Measurements from ENCODE around the gene LASP1NB.
"Not testable (repeated sequence)": the region's sequence is repeated elsewhere in the genome, so short reads cannot be mapped to it uniquely, and the experiment has no call there.

LASP1NB gene

DNA sequence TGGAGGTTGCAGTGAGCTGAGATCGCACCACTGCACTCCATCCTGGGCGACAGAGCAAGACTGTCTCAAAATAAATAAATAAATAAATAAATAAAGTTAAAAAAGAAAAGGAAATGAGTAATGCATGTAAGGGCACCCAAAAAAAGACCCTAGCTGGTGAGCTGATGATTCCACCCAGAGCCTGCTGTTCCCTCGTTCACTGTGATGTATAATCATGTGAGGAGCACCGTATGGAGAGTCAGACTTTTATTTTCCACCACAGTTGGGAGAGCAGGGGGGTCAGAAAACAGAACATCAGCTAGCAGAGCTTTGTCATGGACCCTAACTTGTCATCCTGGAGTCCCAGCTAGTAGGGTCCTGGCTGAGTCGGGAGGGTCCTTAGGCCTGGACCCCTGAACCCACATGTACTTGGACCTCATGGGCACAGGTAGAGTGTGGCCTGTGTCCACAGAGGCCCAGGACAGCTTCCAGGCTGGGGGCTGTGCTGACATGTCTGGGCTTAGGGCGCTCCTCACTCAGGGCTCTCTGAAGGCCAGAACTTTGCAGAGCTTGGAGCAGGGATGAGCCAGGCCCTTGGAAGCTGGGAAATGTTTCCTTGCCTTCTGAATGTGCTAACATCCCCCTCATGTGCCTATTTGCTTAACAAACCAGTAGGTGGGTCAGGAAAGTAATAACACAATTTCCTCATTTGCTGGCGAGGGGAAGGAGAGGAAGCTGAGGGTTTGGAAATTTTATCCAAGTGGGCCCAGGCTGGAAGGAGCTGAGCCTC lies 18.8 kb upstream of the LASP1NB start:
- Mint-ChIP-seq H3K4me3 (no peak overlapping the region), H3K9me3 (no peaks in the 10 kb centered on the region), H3K36me3 (peaks cover 10% of the 10 kb centered on the region), H3K27ac (peak overlapping the region; percentile 73), H3K27me3 (no peaks in the 10 kb centered on the region), H3K4me1 (peaks cover 46% of the 10 kb centered on the region)
- no peak for ATAC-seq

DNA sequence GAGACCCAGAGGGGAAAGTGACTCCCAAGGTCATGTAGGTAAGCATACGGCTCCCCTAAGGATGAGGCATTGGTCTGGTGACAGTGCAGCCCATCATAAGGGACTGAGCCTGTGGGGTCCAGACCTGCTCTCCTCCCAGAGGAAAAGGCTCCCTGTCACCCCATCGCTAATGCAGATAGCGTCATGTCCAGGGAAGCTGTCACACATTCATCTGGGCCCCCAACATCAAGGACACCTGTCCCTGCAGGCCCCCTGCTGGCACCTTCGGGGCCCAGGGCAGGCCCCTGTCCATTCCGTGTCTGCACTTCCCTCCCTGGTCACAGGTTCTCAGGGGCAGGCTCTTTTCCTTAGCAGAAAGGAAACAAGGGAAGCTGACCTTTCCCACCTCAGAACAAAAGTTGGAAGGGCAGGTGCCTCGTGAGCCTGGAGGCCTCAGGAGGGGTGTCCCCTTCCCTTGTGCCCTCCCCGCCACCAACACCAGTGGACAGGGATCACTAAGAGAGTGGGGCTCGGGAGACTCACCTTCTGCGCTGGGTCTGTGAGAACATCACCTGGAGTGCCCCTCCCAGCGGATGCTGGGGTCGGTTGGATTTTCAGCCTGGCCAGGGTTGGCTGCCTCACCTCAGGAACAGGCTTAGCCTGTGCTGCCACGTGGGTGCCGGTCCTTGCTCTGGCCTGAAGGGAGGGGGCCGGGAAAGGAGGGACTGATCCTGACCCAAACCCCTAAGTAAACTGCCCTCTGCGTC lies 17.3 kb upstream of the LASP1NB start:
- H3K27me3 Mint-ChIP-seq = no peaks in the 10 kb centered on the region
- peaks cover 16% of the 10 kb centered on the region for H3K36me3 Mint-ChIP-seq
- H3K27ac Mint-ChIP-seq = peak overlapping the region; percentile 73
- H3K4me1 Mint-ChIP-seq = peaks cover 46% of the 10 kb centered on the region
- peak overlapping the region; percentile 29 for H3K4me3 Mint-ChIP-seq
- H3K9me3 Mint-ChIP-seq = no peaks in the 10 kb centered on the region
- ATAC-seq = peak; percentile 27

DNA sequence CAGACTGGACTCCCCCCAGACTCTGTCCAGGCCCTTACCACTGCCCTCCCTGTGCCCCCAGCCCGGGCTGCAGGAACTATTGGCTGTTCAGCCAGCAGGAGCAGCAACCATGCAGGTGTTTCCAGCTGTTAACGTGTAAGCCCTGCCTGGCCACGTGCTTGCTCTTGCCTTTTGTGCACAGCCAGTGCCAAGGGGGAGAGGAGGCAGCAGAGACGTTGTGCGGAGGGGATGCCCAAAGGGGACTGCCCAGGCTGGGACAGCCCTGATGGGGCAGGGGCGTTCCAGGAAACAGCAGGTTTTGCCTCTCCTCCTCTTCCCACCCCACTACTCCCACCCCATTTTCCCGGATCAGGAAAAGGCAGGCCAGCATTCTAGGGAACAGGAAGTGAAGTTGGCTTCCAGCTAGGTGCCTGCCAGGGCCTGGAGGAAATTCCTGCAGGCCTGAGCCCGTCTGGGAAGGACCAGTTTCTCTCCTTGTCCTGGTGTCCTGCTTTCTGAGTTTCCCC lies 16.7 kb upstream of the LASP1NB start:
- H3K4me3 Mint-ChIP-seq = peak overlapping the region; percentile 29
- peaks cover 46% of the 10 kb centered on the region for H3K4me1 Mint-ChIP-seq
- peak overlapping the region; percentile 73 for H3K27ac Mint-ChIP-seq
- H3K36me3 Mint-ChIP-seq = peaks cover 16% of the 10 kb centered on the region
- peak; percentile 66 for ATAC-seq
- no peaks in the 10 kb centered on the region for H3K9me3 Mint-ChIP-seq
- no peaks in the 10 kb centered on the region for H3K27me3 Mint-ChIP-seq

DNA sequence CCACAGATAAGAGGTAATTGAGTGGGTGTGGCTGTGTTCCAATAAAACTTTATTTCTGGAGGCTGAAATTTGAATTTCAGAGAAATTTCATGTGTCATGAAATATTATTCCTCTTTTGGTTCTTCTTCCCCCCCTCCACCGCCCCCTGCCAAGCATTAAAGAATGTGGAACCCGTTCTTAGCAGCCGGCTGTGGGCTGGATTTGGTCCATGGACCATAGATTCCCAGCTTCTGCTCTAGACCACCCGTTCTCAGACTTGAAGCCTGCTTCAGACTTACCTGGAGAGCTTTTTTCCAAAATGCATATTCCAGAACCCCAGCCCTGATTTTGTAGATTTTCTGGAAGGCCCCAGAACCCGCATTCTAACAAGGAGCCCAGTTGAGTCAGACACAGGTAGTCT lies 15.1 kb upstream of the LASP1NB start:
- Mint-ChIP-seq H3K4me1 (peaks cover 41% of the 10 kb centered on the region), H3K9me3 (no peaks in the 10 kb centered on the region), H3K36me3 (peaks cover 30% of the 10 kb centered on the region), H3K27ac (no peak overlapping the region), H3K27me3 (no peaks in the 10 kb centered on the region), H3K4me3 (no peak overlapping the region)
- ATAC-seq = no peak

DNA sequence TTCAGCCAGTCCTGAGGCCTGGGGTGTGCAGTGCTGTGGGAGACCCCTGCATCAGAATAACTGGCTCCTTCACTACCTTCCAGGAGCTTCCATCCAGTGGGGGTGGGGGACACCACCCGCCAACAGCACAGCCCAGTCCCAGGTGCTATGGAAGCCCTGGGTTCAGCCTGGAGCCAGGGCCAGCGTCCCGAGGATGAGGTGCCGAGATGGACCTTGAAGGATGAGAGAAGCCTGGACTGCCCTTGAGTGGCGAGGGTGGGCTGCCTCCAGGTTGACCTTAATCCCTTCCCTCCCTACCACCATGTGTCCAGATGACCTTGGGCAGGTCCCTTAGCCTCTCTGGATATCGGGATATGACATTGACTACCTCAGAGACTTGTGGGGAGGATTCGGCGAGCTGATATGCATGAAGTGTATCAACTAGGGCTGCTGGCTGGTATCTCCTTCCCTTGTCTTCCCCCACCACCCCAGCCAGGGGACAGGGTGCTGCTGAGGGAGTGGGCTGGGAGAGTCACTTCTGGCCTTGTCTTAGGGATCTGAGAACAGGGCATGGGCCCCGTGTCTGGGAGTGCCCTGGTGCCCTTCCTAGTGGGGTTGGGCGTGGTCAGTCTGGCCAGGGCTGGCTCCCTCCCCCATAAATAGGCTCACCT lies 14.2 kb upstream of the LASP1NB start:
- no peak for ATAC-seq
- Mint-ChIP-seq H3K9me3 (no peaks in the 10 kb centered on the region), H3K27ac (no peak overlapping the region), H3K4me3 (no peak overlapping the region), H3K27me3 (no peaks in the 10 kb centered on the region), H3K4me1 (peaks cover 32% of the 10 kb centered on the region), H3K36me3 (peaks cover 38% of the 10 kb centered on the region)

DNA sequence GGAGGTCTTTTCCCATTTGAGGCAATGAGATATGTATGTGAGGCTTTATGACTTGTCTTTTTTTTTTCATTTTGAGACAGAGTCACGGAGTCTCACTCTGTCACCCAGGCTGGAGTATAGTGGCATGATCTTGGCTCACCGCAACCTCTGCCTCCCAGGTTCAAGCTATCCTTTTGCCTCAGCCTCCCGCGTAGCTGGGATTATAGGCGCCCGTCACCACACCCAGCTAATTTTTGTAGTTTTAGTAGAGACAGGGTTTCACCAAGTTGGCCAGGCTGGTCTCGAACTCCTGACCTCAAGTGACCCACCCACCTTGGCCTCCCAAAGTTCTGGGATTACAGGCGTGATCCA lies 13.7 kb upstream of the LASP1NB start:
- not testable (repeated sequence) for H3K27me3 Mint-ChIP-seq, H3K27ac Mint-ChIP-seq, H3K9me3 Mint-ChIP-seq, H3K4me3 Mint-ChIP-seq, ATAC-seq
- peaks cover 42% of the 10 kb centered on the region for H3K36me3 Mint-ChIP-seq
- peaks cover 27% of the 10 kb centered on the region for H3K4me1 Mint-ChIP-seq

DNA sequence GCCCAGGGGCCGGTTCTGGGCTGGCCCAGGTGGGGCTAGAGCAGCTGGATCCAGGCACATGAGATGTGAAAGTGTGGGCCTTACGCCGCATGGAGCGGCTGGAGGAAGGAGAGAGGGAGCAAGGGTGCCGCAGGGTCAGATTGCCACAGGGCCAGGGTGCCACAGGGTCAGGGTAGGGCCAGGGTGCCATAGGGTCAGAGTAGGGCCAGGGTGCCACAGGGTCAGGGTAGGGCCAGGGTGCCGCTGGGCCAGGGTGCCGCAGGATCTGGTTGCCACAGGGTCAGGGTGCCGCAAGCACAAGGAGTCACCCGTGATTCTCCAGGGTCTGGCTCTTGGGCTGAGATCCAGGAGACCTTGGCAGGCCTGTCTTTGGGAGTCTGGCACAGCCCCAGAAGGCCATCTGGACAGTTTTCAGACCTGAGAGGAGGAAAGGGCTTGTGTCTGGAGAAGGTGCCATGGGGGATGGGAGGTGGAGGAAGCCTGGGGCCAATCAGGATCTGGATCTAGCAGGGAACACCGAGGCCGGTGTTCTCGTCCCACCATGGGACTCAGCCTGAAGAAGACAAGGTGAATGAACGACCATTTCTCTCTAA lies 13.1 kb upstream of the LASP1NB start:
- Mint-ChIP-seq H3K9me3 (no peaks in the 10 kb centered on the region), H3K27me3 (no peaks in the 10 kb centered on the region), H3K4me1 (peaks cover 21% of the 10 kb centered on the region), H3K36me3 (peaks cover 48% of the 10 kb centered on the region), H3K27ac (no peak overlapping the region), H3K4me3 (no peak overlapping the region)
- ATAC-seq = no peak

DNA sequence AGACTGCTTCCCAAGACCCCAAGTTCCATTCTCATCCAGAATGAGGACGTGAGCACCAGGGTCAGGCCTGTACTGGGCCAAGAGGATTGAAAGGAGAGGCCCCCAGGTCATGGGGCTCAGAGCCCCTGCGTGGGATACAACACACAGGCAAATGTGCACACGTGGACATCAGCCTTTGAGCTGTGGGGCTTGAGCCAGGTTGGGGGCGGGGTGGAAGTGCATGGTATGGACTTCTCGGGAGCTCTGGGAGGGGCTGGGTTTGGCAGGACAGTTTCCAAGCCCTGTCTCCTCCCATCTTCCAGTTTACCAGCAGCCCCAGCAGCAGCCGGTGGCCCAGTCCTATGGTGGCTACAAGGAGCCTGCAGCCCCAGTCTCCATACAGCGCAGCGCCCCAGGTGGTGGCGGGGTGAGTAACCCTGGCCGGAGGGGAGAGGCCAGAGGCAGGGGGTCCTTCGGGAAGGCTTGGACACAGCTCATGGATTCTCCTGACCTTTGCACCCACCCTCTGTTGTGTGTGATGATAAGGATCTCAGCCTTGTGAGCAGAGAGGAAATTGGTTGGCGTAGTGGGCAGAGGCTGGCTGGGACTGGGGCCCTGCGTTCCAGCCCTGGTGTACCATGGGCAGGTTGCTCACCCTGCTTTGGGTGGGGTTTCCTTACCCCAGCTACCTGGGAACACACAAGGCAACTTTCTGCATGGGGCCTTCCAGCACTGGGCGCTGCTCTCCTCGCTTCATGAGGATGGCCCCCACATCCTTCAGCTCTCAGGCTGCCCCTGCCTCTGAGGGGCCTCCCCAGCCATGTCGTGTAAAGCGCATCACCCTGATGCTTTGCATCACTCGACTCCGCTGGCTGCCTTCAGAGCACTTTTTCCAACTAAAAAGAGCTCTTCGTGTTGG lies 10.4 kb upstream of the LASP1NB start:
- peaks cover 13% of the 10 kb centered on the region for H3K4me1 Mint-ChIP-seq
- no peaks in the 10 kb centered on the region for H3K27me3 Mint-ChIP-seq
- ATAC-seq = no peak
- H3K27ac Mint-ChIP-seq = peak overlapping the region; percentile 46
- H3K4me3 Mint-ChIP-seq = no peak overlapping the region
- peaks cover 68% of the 10 kb centered on the region for H3K36me3 Mint-ChIP-seq
- no peaks in the 10 kb centered on the region for H3K9me3 Mint-ChIP-seq

DNA sequence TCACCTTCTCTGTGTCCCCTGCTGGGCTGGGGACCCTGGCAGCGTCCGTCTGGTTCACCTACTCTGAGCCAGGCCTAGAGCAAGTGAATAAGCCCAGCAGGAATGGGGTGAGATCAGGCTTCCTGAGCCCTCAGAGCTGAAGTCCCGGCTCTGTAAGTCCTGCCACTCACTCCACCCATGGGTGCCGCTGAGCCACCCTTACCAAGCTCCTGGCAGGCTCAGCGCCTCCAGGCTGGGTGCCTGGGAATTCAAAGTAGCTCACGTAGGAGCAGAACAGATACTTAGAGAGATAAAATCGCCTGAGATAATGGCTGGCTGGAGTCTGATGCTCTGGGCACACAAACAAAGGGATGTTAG lies 9.8 kb upstream of the LASP1NB start:
- ATAC-seq = no peak
- Mint-ChIP-seq H3K4me1 (peaks cover 20% of the 10 kb centered on the region), H3K27ac (peak overlapping the region; percentile 46), H3K4me3 (no peak overlapping the region), H3K36me3 (peaks cover 74% of the 10 kb centered on the region), H3K9me3 (no peaks in the 10 kb centered on the region), H3K27me3 (no peaks in the 10 kb centered on the region)

DNA sequence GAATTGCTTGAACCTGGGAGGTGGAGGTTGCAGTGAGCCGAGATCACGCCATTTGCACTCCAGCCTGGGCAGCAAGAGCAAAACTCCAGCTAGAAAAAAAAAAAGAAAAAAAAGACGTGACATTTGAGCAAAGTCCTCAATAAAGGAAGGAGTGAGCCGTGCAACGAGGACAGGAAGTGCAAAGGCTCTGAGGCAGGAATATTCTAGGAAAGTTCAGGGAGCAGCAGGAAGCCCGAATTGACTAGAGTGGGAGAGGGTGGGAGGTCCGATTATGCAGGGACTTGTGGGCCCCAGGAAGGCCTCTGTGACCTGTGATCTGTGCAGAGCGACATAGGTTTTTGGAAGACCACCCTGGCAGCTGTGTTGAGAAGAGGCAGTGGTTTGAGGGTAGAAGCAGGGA lies 8.6 kb upstream of the LASP1NB start:
- H3K27ac Mint-ChIP-seq = no peak overlapping the region
- no peaks in the 10 kb centered on the region for H3K27me3 Mint-ChIP-seq
- no peak overlapping the region for H3K4me3 Mint-ChIP-seq
- H3K9me3 Mint-ChIP-seq = no peaks in the 10 kb centered on the region
- H3K4me1 Mint-ChIP-seq = peaks cover 31% of the 10 kb centered on the region
- peaks cover 78% of the 10 kb centered on the region for H3K36me3 Mint-ChIP-seq
- no peak for ATAC-seq

DNA sequence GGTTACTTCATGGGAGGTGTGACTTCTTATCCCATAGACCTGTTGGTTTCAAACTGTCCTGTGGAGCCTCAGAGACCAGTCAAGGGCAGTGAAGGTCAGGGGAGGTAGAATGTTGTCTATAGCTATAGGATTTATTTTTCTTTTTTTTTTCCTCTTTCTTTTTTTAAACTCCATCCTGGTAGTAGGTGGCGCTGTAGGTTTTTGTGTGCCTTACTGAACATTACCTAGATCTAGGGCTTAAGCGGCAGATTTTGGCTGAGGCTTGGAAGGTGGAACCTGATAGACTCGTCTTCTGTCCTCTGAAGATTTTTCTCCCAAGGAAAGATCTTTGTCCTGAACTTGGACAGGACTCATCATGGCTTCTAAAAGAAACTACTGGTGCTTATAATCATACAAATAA lies 8.2 kb upstream of the LASP1NB start:
- H3K27me3 Mint-ChIP-seq = no peaks in the 10 kb centered on the region
- H3K36me3 Mint-ChIP-seq = peaks cover 75% of the 10 kb centered on the region
- H3K4me1 Mint-ChIP-seq = peaks cover 36% of the 10 kb centered on the region
- ATAC-seq = no peak
- no peak overlapping the region for H3K4me3 Mint-ChIP-seq
- H3K9me3 Mint-ChIP-seq = no peaks in the 10 kb centered on the region
- no peak overlapping the region for H3K27ac Mint-ChIP-seq

DNA sequence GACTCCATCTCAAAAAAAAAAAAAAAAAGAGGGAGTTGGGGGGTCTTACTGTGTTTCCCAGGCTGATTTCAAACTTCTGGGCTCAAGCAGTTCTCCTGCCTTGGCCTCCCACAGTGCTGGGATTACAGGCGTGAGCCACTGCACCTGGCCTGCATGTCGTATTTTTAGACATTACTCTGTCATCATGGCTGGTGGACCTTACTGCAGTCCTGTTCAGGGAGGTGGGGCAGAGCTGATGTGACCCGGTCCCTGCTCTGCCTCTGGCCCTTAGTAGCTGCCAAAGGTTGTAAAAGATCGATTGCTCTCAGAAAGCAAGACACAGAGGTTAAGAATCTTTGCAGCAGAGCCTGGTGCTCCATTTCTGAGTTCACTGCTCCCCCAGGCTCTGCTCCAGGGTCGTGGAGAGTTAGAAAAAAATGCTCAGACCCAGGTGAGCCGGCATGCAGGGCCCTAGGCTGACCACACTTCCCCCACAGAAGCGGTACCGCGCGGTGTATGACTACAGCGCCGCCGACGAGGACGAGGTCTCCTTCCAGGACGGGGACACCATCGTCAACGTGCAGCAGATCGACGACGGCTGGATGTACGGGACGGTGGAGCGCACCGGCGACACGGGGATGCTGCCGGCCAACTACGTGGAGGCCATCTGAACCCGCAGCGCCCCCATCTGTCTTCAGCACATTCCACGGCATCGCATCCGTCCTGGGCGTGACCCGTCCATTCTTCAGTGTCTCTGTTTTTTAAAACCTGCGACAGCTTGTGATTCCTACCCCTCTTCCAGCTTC lies 7.1 kb upstream of the LASP1NB start:
- Mint-ChIP-seq H3K36me3 (peaks cover 68% of the 10 kb centered on the region), H3K27ac (no peak overlapping the region), H3K9me3 (no peaks in the 10 kb centered on the region), H3K4me1 (peaks cover 37% of the 10 kb centered on the region), H3K4me3 (no peak overlapping the region), H3K27me3 (no peaks in the 10 kb centered on the region)
- no peak for ATAC-seq

DNA sequence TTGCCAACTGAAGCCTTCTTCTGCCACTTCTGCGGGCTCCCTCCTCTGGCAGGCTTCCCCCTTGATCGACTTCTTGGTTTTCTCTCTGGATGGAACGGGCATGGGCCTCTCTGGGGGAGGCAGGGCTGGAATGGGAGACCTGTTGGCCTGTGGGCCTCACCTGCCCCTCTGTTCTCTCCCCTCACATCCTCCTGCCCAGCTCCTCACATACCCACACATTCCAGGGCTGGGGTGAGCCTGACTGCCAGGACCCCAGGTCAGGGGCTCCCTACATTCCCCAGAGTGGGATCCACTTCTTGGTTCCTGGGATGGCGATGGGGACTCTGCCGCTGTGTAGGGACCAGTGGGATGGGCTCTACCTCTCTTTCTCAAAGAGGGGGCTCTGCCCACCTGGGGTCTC lies 6.5 kb upstream of the LASP1NB start:
- ATAC-seq = no peak
- H3K27me3 Mint-ChIP-seq = no peaks in the 10 kb centered on the region
- H3K27ac Mint-ChIP-seq = peak overlapping the region; percentile 76
- no peaks in the 10 kb centered on the region for H3K9me3 Mint-ChIP-seq
- H3K4me1 Mint-ChIP-seq = peaks cover 37% of the 10 kb centered on the region
- H3K36me3 Mint-ChIP-seq = peaks cover 62% of the 10 kb centered on the region
- H3K4me3 Mint-ChIP-seq = no peak overlapping the region

All from stimulated activated memory B cell treated with anti-CD40 and anti-IgM and Interleukin-4, amounts not matched to agents 10 μg/mL and 1 μg/mL and 100 μg/mL, for 72 hours (primary cell).